ENCODE results near the gene MDFIC. TPM values are rescaled to one million over a fixed set of nuclear protein-coding genes. Genes with fewer than 3 reads are reported as not detected.

Gene MDFIC
- total RNA-seq, 1 donor from 2014 or later = 9.7 TPM

DNA sequence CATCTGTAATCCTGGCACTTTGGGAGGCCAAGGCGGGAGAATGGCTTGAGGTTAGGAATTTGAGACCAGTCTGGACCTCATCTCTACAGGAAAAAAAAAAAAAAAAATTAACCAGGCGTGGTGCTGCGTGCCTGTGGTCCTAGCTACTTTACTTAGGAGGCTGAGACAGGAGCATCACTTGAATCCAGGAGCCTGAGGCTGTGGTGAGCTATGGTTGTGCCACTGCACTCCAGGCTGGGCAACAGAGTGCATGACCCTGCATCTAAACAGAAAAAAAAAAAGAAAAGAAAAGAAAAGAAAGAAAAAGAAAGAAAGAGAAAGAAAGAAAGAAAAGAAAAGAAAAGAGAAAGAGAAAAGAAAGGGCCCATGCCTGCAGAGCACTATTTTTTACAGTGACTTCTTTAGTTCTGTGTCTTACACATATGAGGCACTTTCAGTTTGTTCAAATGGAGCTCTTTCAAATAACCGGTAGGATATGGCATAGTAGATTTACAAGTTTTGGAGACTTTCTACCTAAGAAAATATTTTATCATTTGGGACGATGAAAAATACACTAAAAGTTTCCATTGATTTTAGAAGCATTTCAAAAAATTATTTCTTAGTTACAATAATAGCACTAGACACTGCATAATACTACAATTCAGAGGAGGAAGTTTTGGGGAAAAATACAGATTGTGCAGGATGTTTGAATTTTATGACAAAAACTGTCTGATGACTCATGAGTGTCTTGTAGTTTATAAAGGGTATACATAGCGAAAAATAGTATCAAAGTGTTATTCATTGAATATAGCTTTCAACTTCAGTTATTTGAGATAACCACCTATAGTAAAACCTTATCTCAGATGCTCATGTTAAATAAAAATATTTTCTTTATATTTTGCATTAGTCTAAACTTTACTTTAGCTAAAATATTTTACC lies 75.9 kb downstream of the MDFIC start:
- no peaks in the 10 kb centered on the region for H3K27me3 ChIP-seq (ENCODE audit: control insufficient read depth, insufficient read depth, low read length)
- TF ChIP-seq CTCF (IDR thresholded peaks at IDR 0.05; ENCODE audit: insufficient read depth, low read length, poor library complexity, severe bottlenecking) = no peak
- H3K4me3 ChIP-seq (ENCODE audit: low read depth, low read length) = no peak overlapping the region
- no peak for DNase-seq (ENCODE audit: low read depth)
- H3K36me3 ChIP-seq (ENCODE audit: control insufficient read depth, insufficient read depth, low read length) = no peaks in the 10 kb centered on the region

GRCh38 chr7:115004121-115004520 lies 82.2 kb downstream of the MDFIC start:
- DNase-seq (ENCODE audit: low read depth) = no peak
- no peak for TF ChIP-seq CTCF (IDR thresholded peaks at IDR 0.05; ENCODE audit: insufficient read depth, low read length, poor library complexity, severe bottlenecking)
- Histone ChIP-seq H3K4me3 (ENCODE audit: low read depth, low read length) (no peak overlapping the region), H3K36me3 (ENCODE audit: control insufficient read depth, insufficient read depth, low read length) (no peaks in the 10 kb centered on the region), H3K27me3 (ENCODE audit: control insufficient read depth, insufficient read depth, low read length) (no peaks in the 10 kb centered on the region)

- Histone ChIP-seq H3K36me3 (ENCODE audit: control insufficient read depth, insufficient read depth, low read length) (no peaks in the 10 kb centered on the region), H3K27me3 (ENCODE audit: control insufficient read depth, insufficient read depth, low read length) (no peaks in the 10 kb centered on the region), H3K4me3 (ENCODE audit: low read depth, low read length) (no peak overlapping the region)
- no peak for DNase-seq (ENCODE audit: low read depth)
- TF ChIP-seq CTCF (IDR thresholded peaks at IDR 0.05; ENCODE audit: insufficient read depth, low read length, poor library complexity, severe bottlenecking) = no peak
These were observed 83.4 kb downstream of the MDFIC start for GRCh38 chr7:115005251-115005650.

DNA sequence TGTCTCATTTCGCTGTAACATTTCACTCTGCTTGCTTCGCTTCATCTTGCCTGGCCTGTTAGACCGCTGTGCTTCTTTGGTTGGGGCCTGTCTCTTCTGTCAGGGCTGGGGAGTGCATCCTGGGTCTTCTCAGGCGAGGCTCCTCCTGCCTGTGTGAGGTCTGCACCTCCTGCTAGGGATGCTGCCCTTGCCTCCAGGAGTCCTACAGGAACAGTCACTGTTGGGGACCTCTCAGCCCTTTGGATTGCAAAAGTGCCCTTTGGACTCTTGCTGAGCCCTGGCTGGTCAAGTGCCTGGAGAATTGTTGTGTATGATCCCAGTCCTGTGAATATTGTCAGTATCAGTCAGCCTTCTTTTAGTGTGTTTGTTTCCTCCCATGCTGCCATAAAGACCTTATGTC lies 84.1 kb downstream of the MDFIC start:
- Histone ChIP-seq H3K4me3 (ENCODE audit: low read depth, low read length) (no peak overlapping the region), H3K36me3 (ENCODE audit: control insufficient read depth, insufficient read depth, low read length) (no peaks in the 10 kb centered on the region), H3K27me3 (ENCODE audit: control insufficient read depth, insufficient read depth, low read length) (no peaks in the 10 kb centered on the region)
- no peak for TF ChIP-seq CTCF (IDR thresholded peaks at IDR 0.05; ENCODE audit: insufficient read depth, low read length, poor library complexity, severe bottlenecking)
- DNase-seq (ENCODE audit: low read depth) = no peak

- no peaks in the 10 kb centered on the region for H3K27me3 ChIP-seq (ENCODE audit: control insufficient read depth, insufficient read depth, low read length)
- no peak for DNase-seq (ENCODE audit: low read depth)
- no peak for TF ChIP-seq CTCF (IDR thresholded peaks at IDR 0.05; ENCODE audit: insufficient read depth, low read length, poor library complexity, severe bottlenecking)
- no peak overlapping the region for H3K4me3 ChIP-seq (ENCODE audit: low read depth, low read length)
- H3K36me3 ChIP-seq (ENCODE audit: control insufficient read depth, insufficient read depth, low read length) = no peaks in the 10 kb centered on the region
These were observed 85.9 kb downstream of the MDFIC start for GRCh38 chr7:115007751-115008150.
